Measurements from ENCODE around the gene RXFP1.

RXFP1 gene

DNA sequence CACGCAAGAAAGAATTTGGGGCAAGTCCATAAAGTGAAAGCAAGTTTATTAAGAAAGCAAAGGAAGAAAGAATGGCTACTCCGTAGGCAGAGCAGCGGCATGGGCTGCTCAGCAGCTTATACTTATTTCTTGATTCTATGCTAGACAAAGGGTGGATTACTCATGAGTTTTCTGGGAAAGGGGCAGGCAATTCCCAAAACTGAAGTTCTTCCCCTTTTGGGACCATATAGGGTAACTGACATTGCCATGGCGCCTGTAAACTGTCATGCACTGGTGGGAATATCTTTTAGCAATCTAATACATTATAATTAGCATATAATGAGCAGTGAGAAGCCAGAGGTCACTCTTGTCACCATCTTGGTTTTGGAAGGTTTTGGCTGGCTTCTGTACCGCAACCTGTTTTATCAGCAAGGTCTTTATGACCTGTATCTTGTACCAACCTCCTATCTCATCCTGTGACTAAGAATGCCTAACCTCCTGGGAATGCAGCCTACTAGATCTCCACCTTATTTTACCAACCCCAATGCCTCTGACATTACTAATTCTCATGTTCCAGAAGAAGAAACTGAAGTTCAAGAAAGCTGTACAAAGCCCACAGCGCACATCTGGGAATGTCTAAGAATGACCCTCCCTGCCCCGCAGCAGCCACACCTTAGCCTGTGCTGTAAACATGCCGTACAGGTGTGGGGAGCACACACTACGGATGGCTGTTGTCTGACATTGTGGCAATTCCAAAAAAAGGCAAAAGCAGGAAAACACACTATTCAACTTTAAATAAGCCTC, 18.6 kb downstream of the RXFP1 start:
- DNase-seq, result no peak
- intact Hi-C loops (cut with DNase I), result no loop called here

DNA sequence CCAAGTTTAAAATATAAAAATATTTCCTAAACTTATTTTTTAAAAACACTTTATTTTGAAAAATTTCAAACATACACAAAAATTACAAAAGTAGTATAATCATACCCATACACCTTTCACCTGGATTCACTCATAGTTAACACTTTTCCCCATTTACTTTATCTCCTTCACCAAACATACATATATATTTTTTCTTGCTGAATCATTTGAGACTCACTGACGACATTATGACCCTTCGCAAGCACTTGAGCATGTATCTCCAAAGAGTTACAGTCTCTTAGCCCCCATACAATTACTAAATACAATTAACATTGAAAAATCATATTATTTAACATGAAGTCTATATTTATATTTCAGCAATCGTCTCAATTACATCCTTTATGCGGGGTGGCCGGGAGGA, 19.8 kb downstream of the RXFP1 start:
- no peak for DNase-seq
- intact Hi-C loops (cut with DNase I), result no loop called here

DNA sequence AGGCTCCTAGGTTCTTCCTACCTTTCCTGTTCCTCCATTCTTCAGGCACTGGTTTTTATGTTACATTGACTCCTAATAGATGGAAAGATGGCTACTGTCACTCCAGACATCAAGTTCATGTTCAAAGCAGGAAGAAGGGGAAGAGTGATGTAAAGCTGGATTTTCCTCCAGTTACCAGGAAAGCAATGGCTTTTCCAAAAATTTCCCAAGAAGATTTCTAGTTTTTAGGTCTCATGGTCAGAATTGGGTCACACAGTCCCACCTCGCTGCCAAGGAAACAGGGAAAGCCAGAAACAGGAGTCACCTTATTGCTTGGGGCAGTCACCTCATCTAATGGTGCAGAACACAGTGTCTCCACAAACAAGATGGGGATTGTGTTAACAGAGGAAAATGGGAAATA, 21.5 kb downstream of the RXFP1 start:
- intact Hi-C loops (cut with DNase I), result no loop called here
- DNase-seq, result no peak

DNA sequence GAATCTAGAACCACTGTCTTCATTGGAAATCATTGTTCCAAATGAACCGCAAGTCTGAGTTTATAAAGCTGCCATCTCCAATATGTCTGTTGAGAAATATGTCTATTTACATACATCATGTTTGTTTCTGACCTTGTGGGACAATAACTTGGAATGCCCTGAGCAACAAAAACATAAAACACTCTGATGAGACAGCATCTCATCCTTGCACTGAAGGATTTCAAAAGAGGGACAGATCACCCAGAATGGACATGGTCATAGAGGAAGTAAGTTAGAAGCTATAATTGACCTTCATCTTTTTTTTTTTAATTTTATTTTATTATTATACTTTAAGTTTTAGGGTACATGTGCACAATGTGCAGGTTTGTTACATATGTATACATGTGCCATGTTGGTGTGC, 22.5 kb downstream of the RXFP1 start:
- intact Hi-C loops (cut with DNase I), result no loop called here
- DNase-seq, result no peak

DNA sequence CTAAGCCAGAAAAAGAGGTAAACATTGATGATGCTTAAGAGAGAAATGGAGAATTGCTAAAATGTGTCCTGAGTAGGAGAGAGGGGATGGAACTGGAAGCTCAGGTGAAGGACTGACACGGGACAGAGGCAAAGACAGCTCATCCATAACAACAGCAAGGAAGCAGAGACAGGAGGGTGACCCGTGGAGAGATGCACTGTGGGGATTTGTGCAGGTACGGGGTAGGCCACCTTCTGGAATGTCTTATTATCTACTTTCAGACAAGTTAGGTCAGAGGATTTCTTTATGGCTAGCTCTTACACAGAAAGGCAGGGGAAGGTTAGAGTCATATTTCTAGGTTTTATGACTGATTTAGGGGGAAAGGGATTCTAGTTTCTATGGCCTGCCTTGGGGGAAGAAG, 31.7 kb downstream of the RXFP1 start:
- intact Hi-C loops (cut with DNase I), result no loop called here

DNA sequence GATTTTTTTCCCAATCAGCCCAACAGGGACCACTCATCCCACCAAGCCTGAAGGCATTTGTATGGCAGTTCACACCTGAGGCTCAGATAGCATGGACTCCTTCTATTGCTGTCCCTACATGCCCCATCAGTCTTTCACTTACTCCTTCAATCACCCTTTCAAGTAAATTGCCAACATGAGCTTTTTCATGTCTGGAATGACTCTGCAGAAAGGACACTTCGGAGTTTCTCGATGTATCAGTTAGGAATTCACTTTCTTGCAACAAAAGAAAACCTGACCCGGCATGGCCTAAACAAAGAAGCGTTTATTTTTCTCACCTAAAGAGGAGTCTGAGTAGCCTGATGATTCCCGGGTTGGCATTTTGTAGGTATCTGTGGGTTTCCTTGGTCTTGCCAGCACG, 38.6 kb downstream of the RXFP1 start:
- DNase-seq, result no peak
- intact Hi-C loops (cut with DNase I), result no loop called here

More for the DNA sequence above, 31.7 kb downstream of the RXFP1 start:
- no peak for DNase-seq

DNA sequence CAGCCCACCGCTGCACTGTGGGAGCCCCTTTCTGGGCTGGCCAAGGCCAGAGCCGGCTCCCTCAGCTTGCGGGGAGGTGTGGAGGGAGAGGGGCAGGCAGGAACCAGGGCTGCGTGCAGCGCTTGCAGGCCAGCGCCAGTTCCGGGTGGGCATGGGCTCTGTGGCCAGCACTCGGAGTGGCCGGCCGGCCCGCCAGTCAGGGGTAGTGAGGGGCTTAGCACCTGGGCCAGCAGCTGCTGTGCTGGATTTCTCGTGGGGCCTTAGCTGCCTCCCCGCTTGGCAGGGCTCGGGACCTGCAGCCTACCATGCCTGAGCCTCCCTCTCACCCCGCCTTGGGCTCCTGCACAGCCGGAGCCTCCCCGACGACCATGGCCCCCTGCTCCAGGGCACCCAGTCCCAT, 45.2 kb downstream of the RXFP1 start:
- intact Hi-C loops (cut with DNase I), result no loop called here
- peak in 2 of 10 donors; percentile 73 to 79 for DNase-seq

DNA sequence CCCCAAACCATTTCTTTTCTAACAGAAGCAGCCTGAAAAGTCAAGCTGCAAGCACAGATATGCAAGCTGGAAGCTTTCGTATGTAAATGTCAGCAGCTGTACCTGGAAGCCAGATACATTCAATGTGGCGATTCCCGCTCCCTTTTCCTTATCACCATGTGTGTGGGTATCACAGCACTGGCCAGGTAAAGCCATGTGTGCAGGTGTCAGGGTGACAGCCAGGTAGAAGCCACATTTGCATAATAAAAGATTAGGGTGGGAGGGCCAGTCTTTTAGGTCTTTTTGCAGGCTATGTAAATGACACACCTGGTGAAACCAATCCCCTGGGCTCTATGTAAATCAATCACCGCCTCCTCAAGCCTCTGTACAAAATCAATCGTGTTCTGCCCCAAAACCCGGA, 50.1 kb downstream of the RXFP1 start:
- intact Hi-C loops (cut with DNase I), result no loop called here
- DNase-seq, result no peak

DNA sequence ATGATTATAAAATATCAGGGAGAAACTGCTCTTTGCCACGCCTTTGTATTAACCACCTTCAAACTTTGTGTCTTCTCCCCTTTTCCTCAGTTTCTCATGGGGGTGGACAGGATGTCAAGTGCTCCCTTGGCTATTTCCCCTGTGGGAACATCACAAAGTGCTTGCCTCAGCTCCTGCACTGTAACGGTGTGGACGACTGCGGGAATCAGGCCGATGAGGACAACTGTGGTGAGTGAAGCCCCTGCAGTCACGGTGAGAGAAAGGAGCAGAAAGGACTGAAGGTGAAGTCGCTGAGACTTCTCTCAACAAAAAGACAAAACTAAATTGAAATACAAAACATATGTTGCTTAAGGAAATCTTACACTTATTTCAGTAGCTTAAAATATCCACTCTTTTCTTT, 50.9 kb downstream of the RXFP1 start:
- peak in 1 of 10 donors; percentile 64 for DNase-seq
- intact Hi-C loops (cut with DNase I), result no loop called here

DNA sequence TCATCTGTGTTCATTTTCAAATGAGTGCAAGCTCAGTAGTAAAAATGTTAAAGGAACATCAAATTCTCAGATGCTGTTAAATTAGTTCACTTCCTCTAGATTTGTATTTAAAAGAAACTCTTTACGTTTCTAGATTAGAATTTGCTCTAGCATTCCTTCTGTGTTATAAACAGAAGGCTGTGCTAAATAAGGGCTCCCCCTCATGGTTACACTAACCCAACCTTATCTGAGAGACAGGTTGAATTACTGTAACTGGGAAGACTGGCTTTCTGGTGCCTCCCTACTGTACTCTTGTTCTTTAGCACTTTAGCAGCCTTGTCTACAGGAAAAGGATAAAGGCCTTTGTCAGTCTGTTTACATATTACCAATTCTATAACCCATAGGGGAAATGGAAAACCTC, 56.8 kb downstream of the RXFP1 start:
- intact Hi-C loops (cut with DNase I), result no loop called here
- DNase-seq, result no peak

DNA sequence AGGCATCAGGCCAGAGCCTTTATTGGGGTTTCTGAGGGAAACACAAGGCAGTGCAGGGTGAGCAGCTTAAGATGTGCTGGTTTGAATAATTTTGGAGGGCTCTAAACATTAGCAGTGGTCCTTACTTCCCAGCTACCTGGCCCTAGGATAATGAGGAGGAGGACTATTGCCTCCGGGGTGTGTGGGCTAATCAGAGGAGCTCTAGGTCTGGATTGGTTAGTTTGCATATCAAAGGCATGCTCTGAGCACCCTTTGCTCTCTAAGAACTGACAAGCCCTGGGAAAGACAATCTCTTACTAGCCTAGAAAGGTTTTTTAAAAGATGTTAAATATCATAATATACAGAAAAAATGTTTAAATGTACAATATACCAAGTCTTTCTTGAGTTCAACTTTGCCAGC, 58.4 kb downstream of the RXFP1 start:
- intact Hi-C loops (cut with DNase I), result no loop called here

DNA sequence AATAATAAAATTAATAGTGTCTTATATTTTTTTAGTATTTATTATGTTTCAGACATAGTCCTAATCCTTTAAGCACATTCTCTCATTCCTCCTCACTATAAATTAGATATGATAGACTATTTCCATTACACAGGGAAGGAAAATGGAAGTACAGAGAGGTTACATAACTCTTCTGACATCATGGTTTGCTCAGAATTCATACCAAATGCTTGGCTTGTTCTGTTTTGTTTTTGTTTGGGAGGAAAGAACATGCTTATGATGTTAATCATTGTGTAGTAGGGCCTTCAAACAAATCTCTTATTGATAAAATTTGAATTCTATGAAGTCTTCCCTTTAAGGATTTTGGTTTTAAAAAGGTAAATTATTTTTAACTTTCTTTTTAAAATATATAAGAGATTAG, 59.5 kb downstream of the RXFP1 start:
- intact Hi-C loops (cut with DNase I), result no loop called here
- DNase-seq, result no peak

More for the DNA sequence above, 58.4 kb downstream of the RXFP1 start:
- DNase-seq, result no peak

DNA sequence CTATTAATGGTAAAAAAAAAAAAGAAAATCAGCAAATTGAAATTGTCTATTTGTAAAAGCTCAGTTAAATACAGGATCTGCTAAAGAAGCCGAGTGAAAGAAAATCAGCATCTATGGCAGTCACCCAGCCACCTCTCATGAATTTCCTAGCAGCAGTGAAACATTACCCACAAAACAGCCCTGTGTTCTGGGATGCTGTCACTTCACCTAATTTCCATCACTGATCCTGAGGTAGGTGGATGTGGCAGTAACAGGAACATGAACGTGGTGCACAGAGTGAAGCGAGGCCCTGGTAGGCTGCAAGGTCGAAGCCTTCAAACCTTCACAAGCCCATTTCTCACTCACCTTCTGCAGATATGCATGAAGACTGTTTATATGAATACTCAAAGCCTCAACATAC, 65.2 kb downstream of the RXFP1 start:
- no peak for DNase-seq
- intact Hi-C loops (cut with DNase I), result no loop called here

DNA sequence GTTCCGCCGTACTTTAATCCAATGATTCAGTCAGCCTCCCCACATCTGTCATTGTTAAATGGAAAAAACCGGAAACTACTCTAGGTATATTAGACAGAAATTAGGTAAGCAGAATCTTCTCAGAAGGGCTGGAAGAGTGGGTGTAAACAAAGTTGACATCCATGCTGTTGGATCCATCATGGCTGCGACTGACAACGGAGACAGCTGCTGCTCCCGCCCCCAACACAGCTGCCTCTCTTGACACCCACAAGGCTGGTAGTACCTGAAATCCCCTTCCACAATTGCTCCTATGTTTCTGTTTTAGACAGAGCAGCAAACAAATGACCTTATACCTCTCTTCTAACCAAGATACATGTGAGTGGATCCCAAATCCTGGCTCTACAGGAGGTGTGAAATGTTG, 66.6 kb downstream of the RXFP1 start:
- intact Hi-C loops (cut with DNase I), result no loop called here
- no peak for DNase-seq

DNA sequence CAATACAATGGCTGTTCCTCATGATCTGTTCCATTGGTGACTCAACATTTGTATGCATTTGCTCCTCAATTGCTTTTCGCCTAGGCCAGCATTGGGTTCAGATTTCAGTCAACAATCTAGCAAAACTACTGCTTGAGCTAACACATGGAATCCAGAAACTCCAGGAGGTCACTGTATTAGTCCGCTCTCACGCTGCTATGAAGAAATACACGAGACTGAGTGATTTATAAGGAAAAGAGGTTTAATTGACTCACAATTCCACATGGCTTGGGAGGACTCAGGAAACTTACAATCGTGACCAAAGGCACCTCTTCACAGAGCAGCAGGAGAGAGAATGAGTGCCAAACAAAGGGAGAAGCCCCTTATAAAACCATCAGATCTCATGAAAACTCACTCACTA, 67.1 kb downstream of the RXFP1 start:
- DNase-seq, result no peak
- intact Hi-C loops (cut with DNase I), result no loop called here

DNA sequence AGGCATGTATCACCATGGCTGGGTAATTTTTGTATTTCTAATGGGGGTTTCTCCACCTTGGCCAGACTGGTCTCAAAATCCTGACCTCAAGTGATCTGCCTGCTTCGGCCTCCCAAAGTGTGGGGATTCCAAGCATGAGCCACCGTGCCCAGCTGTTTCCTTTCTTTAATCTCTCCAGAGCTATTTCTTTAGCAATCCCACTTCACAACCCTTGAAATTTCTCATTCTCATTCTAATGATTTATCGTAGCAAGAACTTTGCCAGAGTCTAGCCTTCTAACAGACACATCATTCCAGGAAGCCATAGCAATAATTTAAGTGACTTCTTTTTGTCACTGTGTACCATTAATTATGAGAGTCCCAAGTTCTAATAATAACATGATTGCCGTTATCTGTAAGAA, 68.6 kb downstream of the RXFP1 start:
- DNase-seq, result no peak
- intact Hi-C loops (cut with DNase I), result no loop called here

DNA sequence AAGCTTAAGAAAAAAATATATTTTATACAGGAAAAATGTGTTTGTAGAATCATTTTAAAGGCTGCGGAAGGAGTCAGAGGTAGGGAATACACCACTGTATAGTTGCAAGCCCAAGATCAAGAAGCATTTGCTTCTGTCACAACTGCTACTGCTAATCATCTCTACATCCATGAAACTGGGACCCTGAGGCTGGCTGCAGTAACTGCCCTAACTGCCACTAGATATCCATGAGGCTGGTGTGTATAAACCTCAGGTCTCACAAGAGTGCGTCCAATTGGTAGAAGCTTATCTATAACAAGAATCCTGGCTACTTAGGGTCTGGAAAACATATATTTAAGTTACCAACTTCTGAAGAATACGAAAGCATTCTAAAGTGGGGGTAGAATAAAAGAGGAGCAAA, 69.1 kb downstream of the RXFP1 start:
- no peak for DNase-seq
- intact Hi-C loops (cut with DNase I), result no loop called here

DNA sequence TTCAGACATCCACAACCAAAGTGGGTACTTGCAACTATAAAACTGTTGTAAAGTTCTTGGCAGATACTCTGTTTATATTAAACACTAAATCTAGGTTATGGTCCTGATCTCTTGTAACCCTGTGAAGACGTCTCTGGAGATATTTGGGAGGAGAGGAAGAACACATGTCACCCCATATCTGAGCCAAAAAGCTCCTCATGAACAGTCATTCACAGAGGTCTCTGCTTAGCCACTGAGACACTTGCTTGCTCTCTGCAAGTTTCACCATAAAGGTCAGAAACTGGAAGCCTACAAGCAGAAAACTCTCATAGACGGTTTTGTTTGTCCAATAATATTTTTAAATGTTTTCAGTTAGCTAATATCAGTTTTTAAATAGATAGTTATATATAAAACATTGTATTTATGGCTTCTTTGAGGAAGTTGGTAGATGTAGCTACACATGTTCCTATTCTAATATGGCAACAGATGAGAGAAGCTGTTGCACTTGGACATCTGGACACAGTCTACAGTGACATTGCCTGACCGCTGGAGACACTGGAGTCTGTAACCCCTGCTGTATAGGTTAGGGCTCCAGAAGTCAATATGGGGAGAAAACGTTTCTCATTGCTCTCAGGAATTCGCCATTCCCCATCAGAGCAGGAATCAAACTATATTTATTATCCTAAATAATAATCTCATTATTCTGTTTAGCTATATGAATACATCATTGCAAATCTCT, 76.4 kb downstream of the RXFP1 start:
- intact Hi-C loops (cut with DNase I), result no loop called here

DNA sequence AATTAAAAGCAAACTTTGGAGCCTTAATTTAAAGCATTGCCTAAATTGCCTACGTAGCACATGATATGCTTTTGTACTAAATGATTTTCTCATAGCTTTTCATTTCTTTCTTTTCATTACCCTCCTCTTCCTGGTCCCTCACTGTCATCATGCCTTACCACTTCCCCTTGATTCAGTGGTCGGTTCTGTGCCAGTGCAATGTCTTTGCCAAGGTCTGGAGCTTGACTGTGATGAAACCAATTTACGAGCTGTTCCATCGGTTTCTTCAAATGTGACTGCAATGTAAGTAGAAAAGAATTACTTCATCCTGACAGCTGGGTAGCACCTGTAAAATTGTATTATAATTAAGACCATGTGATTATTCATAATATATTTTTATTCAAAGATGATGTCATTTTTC, 77.5 kb downstream of the RXFP1 start:
- intact Hi-C loops (cut with DNase I), result no loop called here
- DNase-seq, result no peak

More for the DNA sequence above, 76.4 kb downstream of the RXFP1 start:
- no peak for DNase-seq

DNA sequence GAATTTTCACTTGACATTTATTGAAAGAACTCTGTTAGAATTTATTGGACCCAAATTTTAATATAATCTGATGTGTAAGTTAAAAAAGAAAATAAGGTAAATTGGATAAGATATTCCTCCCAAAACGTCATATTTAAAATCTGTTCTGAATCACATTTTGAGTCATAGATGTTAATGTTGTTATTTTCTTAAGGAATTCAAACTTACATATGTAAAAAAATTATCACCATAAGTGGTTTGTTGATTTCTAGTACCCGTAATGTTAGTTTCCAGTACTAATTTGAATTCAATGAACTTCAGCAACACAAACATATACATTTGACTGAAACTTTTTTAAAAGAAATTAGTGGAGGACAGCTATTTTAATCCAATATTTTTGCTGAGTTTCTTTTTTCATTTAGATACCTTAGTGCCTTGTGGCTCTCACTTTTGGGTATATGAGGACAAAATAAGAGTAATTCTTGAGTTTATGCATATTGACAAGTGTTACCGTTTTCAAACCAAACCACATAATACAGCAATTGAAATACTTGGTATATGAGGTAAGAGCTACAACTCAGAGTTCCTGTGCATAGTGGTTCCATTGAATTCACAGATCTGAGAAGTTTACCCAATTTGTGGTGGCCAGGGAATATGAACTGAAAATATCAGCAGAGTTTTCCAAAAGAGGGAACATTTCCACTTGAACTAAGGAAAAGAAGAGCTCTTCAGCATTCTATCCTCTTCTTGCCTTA, 78.2 kb downstream of the RXFP1 start:
- intact Hi-C loops (cut with DNase I), result no loop called here

DNA sequence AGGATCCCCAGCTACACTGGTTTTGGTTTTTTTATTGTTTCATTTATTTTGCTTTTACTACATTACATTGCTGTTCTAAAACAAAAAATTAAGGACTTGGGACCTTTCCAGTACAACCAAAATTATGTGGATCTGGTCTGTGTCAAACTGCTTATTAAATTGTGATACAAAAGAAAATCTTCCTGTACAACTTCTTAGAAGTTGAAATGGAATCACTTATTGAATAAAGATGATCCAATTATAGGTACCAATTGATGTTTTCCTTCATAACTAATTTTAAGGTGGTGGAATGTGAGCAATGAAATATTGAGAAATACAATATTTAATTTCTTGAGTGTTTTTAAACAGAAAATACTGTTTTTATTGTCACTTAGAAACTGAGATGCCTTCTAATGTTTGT, 82.7 kb downstream of the RXFP1 start:
- intact Hi-C loops (cut with DNase I), result no loop called here
- no peak for DNase-seq

More for the DNA sequence above, 78.2 kb downstream of the RXFP1 start:
- no peak for DNase-seq

DNA sequence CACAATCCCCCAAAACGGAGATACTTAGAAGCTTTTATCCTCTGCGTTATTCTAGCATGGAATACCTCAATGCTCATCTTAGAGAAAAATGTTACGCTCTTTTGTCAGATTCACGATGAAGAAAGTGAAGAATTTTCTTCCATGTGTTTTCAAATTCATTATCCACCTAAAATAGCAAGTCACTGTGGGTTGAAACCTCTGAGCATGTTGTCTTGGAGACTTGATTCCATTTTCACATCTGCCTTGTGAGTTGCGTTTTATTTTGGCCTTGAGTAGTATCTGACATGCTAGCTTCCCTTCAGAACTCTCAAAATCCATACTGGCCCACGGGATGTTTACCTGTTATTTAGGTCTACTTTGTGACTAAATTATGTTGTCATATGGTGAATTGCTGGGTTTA, 83.7 kb downstream of the RXFP1 start:
- intact Hi-C loops (cut with DNase I), result no loop called here
- no peak for DNase-seq

All from posterior cingulate gyrus (tissue), 11 donors.